ENCODE measurements around the gene MRPS14. TPM values are rescaled to one million over a fixed set of nuclear protein-coding genes. Genes with fewer than 3 reads are reported as not detected.

MRPS14 gene
- total RNA-seq, 2 experiments from 2014 or later, result 35.5 to 49.6 TPM

- Histone ChIP-seq H3K79me2 (ENCODE audit: insufficient read depth, low read depth, low read length) (peaks cover 34% of the 10 kb centered on the region), H2AFZ (ENCODE audit: low read length) (no peak overlapping the region), H3K36me3 (ENCODE audit: insufficient read depth, low read length) (peaks cover 47% of the 10 kb centered on the region), H3K9me2 (ENCODE audit: insufficient read depth, low read length) (no peaks in the 10 kb centered on the region), H3K4me2 (ENCODE audit: low read length) (no peak overlapping the region), H3K9me3 (ENCODE audit: low read length) (no peaks in the 10 kb centered on the region), H3K4me1 (ENCODE audit: insufficient read depth, low read length, poor library complexity, severe bottlenecking) (peaks cover 15% of the 10 kb centered on the region), H4K20me1 (ENCODE audit: insufficient read depth, low read length) (no peaks in the 10 kb centered on the region), H3K27ac (ENCODE audit: low read depth, low read length, poor library complexity, severe bottlenecking) (no peak overlapping the region), H3K4me3 (ENCODE audit: low read depth, low read length, poor library complexity, severe bottlenecking) (no peak overlapping the region)
- BruUV-seq (replicated peaks), result no TSS peak
- DNase-seq (ENCODE audit: low spot score), result no peak
- intact Hi-C loops (cut with micrococcal nuclease; ENCODE audit: unreplicated experiment), result no loop called here
- ChIA-PET CTCF (ENCODE audit: unreplicated experiment) (no interaction called here), POLR2A (interaction anchor here (0.6 kb wide), 1 partner anchor 8 kb away, joined by 5 read pairs; no protein-coding TSS in a partner anchor)
- TF ChIP-seq EZH2phosphoT487 (IDR thresholded peaks at IDR 0.05; ENCODE audit: borderline replicate concordance, low read depth, low read length) (no peak), CTCF (conservative IDR thresholded peaks at IDR 0.05; ENCODE audit: low read length) (no peak)
These were observed 3.7 kb downstream of the MRPS14 start for GRCh38 chr1:175019524-175019923.

DNA sequence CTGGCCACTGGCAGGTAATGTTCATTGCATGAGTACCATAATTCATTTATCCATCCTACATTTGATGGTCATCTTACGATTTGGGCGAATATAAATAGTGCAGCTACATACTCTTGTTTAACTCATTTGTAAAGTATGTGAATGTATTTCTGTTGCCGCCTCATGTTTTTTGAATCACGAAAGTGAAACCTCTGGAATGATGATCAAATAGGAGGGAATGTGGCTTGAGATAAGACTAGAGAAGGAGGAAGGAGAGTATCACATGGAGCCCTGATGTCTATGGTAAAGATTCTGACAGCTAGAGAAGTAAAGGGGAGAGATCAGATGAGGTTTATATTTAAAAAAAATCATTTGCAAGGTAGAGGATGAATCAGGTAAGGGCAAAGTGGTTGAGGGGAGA, 8.0 kb downstream of the MRPS14 start:
- Histone ChIP-seq H3K9me2 (ENCODE audit: insufficient read depth, low read length) (no peaks in the 10 kb centered on the region), H3K4me3 (ENCODE audit: low read depth, low read length, poor library complexity, severe bottlenecking) (no peak overlapping the region), H3K79me2 (ENCODE audit: insufficient read depth, low read depth, low read length) (peaks cover 23% of the 10 kb centered on the region; the same call in 1 of the 2 replicates), H3K27ac (ENCODE audit: low read depth, low read length, poor library complexity, severe bottlenecking) (no peak overlapping the region), H3K9me3 (ENCODE audit: low read length) (no peaks in the 10 kb centered on the region), H4K20me1 (ENCODE audit: insufficient read depth, low read length) (peaks cover 12% of the 10 kb centered on the region; the same call in 1 of the 2 replicates), H3K36me3 (ENCODE audit: insufficient read depth, low read length) (peaks cover 90% of the 10 kb centered on the region), H3K4me1 (ENCODE audit: insufficient read depth, low read length, poor library complexity, severe bottlenecking) (no peaks in the 10 kb centered on the region), H2AFZ (ENCODE audit: low read length) (no peak overlapping the region), H3K4me2 (ENCODE audit: low read length) (no peak overlapping the region)
- DNase-seq (ENCODE audit: low spot score), result no peak
- ChIA-PET POLR2A (interaction anchor here (1.5 kb wide), 1 partner anchor 26 kb away, joined by 3 read pairs; no protein-coding TSS in a partner anchor), CTCF (ENCODE audit: unreplicated experiment) (no interaction called here)
- BruUV-seq (replicated peaks), result no TSS peak
- intact Hi-C loops (cut with micrococcal nuclease; ENCODE audit: unreplicated experiment), result no loop called here
- TF ChIP-seq EZH2phosphoT487 (IDR thresholded peaks at IDR 0.05; ENCODE audit: borderline replicate concordance, low read depth, low read length) (no peak), CTCF (conservative IDR thresholded peaks at IDR 0.05; ENCODE audit: low read length) (no peak)

DNA sequence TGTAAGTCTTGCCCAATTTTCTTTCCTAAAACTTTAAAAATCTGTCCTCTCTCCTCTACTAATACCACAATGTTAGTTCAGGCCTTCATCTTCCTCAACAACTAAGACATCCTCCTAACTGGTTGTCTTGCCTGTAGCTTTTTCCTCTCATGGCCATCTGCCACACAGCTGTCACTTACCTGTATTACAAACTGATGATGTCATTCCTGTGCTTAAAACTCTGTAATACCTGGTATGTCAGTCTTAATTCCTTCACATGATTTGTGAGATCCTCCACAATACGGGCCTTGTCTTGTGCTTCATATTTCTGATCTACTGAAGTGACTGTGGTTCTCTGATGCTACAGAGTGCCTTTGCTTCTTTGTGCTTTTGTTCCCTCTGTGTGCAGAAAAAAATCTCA, 9.8 kb downstream of the MRPS14 start:
- Histone ChIP-seq H3K4me2 (ENCODE audit: low read length) (no peak overlapping the region), H3K27ac (ENCODE audit: low read depth, low read length, poor library complexity, severe bottlenecking) (no peak overlapping the region), H3K36me3 (ENCODE audit: insufficient read depth, low read length) (peaks cover 100% of the 10 kb centered on the region), H3K79me2 (ENCODE audit: insufficient read depth, low read depth, low read length) (peaks cover 29% of the 10 kb centered on the region; the same call in 1 of the 2 replicates), H3K4me3 (ENCODE audit: low read depth, low read length, poor library complexity, severe bottlenecking) (no peak overlapping the region), H3K9me3 (ENCODE audit: low read length) (no peaks in the 10 kb centered on the region), H3K4me1 (ENCODE audit: insufficient read depth, low read length, poor library complexity, severe bottlenecking) (no peaks in the 10 kb centered on the region), H3K9me2 (ENCODE audit: insufficient read depth, low read length) (no peaks in the 10 kb centered on the region), H4K20me1 (ENCODE audit: insufficient read depth, low read length) (peaks cover 16% of the 10 kb centered on the region; the same call in 1 of the 2 replicates), H2AFZ (ENCODE audit: low read length) (no peak overlapping the region)
- POLR2A ChIA-PET, result interaction anchor here (0.6 to 1.4 kb wide), 6 partner anchors 10 to 288 kb away, joined by 3 to 7 read pairs (median 4); partner anchors contain the start of gene MRPS14
- no peak for TF ChIP-seq CTCF (conservative IDR thresholded peaks at IDR 0.05; ENCODE audit: low read length)
- CTCF ChIA-PET (ENCODE audit: unreplicated experiment), result no interaction called here
- intact Hi-C loops (cut with micrococcal nuclease; ENCODE audit: unreplicated experiment), result no loop called here
- BruUV-seq (replicated peaks), result TSS peak; percentile 19
- no peak for DNase-seq (ENCODE audit: low spot score)

All from OCI-LY7 (cell line).